Measurements from ENCODE around the gene ERMARD.

Gene ERMARD

GRCh38 chr6:169751242-169752073 is at the start of gene ERMARD, which contains the start of gene DYNLT2:
Gene ERMARD, plus strand, starts transcription at chr6:169751622. Its CDS starts 36 bp downstream, at chr6:169751658.
Gene DYNLT2, minus strand, starts transcription at chr6:169751572. Its CDS starts 114 bp downstream, at chr6:169751458.
- DNase-seq (ENCODE audit: low read depth in 3 of 3): peak; percentile 84 to 93 (median 92)

DNA sequence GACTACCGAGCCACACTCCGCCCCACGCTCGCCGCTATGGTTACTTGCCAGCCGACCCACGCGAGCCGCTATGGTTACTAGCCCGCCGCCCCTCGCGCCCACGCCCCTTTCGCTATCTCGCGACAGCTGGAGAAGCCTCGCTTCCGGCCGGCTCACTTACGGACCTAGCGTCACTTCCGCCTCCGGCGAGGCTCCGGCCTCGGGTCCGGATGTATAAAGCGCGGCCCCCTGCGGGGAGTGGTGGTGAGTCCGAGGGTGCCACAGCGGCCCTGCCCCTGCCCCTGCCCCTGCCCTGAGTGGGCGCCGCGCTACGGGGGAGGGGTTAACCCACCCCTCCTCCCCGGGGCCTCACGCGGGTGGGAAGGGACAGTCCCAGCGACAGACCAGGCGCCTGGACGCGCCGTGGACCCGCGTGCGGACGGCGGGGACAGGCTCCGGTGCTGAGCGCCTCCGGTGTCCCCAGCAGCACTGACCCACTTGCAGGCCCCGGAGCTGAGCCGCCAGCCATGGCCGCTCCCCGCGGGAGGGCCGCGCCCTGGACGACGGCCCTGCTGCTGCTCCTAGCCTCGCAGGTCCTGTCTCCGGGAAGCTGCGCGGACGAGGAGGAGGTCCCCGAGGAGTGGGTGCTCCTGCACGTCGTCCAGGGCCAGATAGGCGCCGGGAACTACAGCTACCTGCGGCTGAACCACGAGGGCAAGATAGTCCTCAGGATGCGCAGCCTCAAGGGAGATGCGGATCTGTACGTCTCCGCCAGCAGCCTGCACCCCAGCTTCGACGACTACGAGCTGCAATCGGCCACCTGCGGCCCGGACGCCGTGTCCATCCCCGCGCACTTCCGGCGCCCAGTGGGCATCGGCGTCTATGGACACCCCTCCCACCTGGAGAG is 49.2 kb upstream of the ERMARD start, which contains the start of the genes C6orf120 and WDR27:
Gene C6orf120, plus strand, starts transcription at position 173 of the 886 bp plus-strand sequence. Its CDS starts 334 bp downstream, at position 507.
Gene WDR27, minus strand, starts transcription at position 76 of the 886 bp plus-strand sequence. CDS start 13,024 bp downstream, outside the sequence.
- peak; percentile 97 to 98 (median 98) for DNase-seq (ENCODE audit: low read depth in 3 of 3)

- DNase-seq (ENCODE audit: low read depth in 3 of 3): no peak
Measured at GRCh38 chr6:169702840-169703246, 48.6 kb upstream of the ERMARD start.

GRCh38 chr6:169707772-169708171 is 43.6 kb upstream of the ERMARD start:
- DNase-seq (ENCODE audit: low read depth in 3 of 3): no peak

DNA sequence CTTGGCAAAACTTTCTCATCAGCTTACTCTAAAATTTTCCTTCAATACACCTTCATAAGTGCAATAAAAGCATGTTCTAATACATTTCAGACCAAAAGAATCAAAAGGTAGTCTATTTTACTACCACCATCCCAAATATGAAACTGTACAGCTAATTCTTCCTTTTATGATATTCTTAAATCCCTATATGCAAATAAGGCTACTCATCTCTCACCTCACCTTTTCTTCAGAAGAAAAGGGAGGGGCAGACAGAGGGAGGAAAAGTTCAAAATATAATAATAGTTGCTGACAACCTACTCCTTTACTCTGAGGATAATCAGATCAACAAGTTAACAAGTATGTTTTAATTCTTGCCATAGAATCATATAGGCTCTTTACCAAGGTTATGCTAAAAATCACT is 42.1 kb upstream of the ERMARD start:
- DNase-seq (ENCODE audit: low read depth in 3 of 3): no peak

- no peak for DNase-seq (ENCODE audit: low read depth in 3 of 3)
Measured at GRCh38 chr6:169710009-169710408, 41.4 kb upstream of the ERMARD start.

DNA sequence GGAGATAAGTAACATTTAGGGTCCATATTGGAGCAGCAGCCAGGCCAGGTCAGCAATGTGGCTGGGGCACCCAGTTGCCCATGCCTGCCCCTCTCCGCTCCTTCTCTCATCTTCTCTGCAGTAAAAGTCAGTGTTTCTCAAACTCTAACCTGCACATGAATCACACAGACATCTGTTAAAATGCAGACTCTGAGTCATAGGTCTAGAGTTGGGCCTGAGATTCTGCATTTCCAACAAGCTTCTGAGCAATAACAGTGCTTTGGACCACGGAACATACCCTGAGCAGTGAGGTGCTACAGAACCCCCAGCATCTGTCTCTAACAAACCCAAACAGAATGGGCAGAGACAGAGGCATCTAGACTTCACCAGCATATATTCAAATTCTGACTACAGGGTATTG is 37.2 kb upstream of the ERMARD start:
- no peak for DNase-seq (ENCODE audit: low read depth in 3 of 3)

DNA sequence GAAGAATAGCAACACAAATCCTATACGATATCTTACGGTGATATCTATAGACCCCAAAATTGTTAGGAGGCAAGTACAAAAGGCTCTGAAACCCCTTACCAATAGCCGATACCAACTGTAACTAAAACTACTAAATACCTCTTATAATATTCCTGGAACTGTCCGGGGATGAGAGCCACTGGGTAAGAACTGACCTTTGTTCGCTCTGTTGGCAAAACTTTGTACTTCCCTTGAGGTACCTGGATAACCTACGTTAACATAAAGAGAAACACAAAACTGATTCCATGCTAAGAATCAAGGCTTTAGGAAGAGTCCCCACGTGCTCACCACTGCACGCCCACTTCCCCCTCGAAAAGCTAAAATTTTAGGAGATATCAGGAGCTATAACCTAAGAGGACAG is 36.8 kb upstream of the ERMARD start:
- DNase-seq (ENCODE audit: low read depth in 3 of 3): no peak

- no peak for DNase-seq (ENCODE audit: low read depth in 3 of 3)
Measured at GRCh38 chr6:169719117-169719516, 32.3 kb upstream of the ERMARD start.

GRCh38 chr6:169720207-169720855 is 31.1 kb upstream of the ERMARD start:
- DNase-seq (ENCODE audit: low read depth in 3 of 3): no peak

DNA sequence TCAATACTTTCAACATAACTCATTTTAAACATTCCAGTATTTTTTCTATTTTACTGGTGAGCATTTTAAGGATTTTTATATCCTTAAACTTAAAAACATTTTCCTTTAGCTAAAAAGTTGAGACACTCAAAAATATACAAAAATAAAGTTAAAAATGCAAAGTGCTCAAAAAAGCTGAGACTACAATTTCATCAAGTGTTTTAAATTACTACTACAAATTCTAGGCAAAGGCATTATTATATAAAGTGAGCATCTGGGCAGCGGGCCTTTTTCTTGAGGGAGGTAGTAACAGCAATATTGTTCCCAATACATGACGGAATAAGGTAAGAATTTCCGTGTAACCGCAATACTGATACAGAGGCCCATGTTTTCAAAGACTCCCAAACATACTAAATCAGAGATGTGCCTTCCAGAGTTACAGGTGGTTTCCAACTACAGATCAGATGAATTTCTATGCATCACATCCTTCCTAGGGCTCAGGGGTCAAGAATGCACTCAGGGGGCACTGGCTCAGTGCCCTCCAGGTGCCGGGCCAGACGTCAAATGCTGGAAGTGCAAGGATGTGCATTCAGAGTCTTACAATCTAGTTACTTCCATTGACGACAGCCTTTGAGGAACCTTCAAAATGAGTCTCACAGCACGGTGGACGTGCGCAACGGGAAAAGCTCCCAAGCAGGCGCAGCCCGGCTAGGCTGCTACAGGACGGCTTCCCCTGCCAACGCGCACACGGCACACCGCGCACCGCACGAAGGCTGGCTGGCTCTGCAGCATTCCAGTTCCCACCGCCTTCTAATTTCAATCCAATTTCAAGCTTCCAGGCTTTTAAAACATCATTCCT is 28.8 kb upstream of the ERMARD start:
- DNase-seq (ENCODE audit: low read depth in 3 of 3): peak in 1 of 3 experiments; percentile 26

DNA sequence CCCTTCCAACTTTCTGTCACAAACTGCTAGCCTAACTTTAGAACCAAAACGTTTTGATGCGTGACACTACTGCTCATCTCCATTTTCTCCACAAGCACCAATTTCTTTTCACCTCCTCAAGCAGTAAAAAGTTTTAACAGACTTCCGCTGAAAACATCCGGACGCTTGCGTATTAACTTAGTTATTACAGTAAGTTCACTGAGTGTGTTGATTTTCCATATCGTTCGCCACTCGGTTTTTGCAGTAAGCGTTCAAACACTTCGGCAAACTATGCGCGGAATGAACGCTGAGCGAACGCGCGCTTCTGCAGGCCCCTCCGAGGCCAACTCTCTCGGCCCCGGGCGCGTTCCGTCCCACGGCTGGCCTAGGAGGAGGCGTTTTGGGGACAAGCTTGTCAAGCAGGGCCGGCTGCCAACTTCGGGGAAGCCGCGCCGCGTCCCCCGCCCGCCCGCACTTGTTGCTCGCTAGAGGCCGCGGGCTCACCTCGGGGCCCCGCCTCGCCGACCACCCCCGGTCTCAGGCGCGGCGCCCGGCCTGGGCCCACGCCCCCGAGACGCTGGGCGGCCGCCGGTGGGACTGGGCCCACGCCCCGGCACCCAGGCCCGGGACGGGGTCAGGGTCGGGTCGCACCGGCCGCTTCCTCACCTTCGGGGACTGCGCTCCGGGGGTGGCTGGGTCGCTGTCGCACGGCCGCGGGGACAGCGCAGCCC is 28.1 kb upstream of the ERMARD start:
- DNase-seq (ENCODE audit: low read depth in 3 of 3): peak; percentile 22 to 58 (median 31)

GRCh38 chr6:169723991-169724493 is 27.4 kb upstream of the ERMARD start:
- DNase-seq (ENCODE audit: low read depth in 3 of 3): peak in 1 of 3 experiments; percentile 31

DNA sequence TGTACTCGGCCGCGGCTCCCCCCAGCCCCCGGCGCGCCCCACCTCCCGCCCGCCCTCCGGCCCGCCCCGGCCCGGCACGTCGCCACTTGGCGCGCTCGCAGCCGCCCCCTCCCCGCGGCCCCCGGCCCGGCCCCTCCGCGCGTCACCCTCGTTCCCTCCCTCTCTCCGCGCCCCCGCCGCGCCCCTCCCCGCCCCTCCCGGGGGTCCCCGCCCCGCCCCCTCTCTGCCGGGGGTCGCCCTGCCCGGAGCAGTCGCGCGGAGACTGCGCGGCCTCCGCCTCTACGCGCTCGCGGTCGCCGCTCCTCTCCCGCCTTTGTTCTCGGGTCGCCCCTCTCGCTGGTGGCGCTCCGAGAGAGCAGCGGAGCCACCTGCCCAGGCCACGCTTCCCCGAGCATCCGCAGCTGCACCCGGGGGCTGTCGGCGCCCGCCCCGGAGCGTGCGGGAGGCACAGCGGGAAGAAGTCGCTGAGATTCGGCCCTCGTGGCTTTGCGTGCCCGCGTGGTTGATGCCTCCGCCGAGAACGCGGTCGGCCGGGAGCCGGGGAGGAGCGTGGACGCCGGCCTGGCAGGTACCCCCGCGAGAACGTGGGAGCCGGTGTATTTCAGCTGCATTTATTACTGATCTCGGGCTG is 26.8 kb upstream of the ERMARD start, which contains the start of gene PHF10:
Gene PHF10, minus strand, starts transcription at position 7 of the 631 bp plus-strand sequence. CDS start 569 bp downstream, outside the sequence.
- DNase-seq (ENCODE audit: low read depth in 3 of 3): peak; percentile 37 to 74 (median 62)

- peak in 1 of 3 experiments; percentile 4 for DNase-seq (ENCODE audit: low read depth in 3 of 3)
Measured at GRCh38 chr6:169725125-169726048, 26.0 kb upstream of the ERMARD start.

- DNase-seq (ENCODE audit: low read depth in 3 of 3): no peak
Measured at GRCh38 chr6:169726049-169726400, 25.4 kb upstream of the ERMARD start.

DNA sequence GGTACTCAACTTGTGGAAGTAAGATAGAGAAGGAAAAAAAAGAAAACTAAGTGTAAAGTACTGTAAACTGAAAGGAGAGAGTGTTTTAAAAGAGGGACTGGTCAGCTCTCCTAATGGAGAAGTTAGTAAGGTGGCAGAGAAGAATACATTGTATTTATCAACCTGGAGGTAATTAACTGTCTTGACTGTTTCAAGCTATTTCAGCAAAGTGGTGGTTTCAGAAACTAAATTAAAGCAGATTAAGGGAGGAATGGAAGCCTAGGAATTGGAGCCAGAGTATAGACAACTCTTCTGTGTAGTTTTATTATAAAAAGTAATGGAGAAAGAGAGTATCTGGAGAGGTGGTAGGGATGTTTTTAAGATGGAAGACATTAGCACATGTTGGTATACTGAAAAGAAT is 24.5 kb upstream of the ERMARD start:
- no peak for DNase-seq (ENCODE audit: low read depth in 3 of 3)

DNA sequence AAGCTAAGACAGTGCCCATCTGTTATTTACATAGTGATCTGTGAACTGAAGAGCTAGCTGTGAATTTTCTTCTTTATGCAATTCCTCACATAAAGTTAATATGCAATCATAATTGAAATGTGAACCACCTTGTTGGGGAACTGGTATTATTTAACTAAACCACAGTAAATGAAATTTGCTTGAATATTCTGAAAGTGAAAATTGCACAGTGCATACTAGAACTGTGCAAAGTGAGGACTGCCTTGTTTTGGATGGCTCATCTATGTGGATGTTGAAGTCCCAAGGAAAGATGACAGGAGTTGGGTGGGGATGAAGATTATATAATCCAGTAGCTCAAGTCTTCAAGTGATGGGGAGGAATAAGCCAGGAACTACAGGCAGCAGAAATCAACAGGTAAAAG is 21.5 kb upstream of the ERMARD start:
- no peak for DNase-seq (ENCODE audit: low read depth in 3 of 3)
